ENCODE data around the gene BDKRB1. TPM values are rescaled to one million over a fixed set of nuclear protein-coding genes. Genes with fewer than 3 reads are reported as not detected.

BDKRB1 gene
- total RNA-seq, 1 donor from 2014 or later, result not detected

- Histone ChIP-seq H3K4me3 (no peak overlapping the region), H3K9me3 (ENCODE audit: low read depth) (no peaks in the 10 kb centered on the region), H3K27ac (no peak overlapping the region), H3K27me3 (no peaks in the 10 kb centered on the region), H4K20me1 (ENCODE audit: low read depth) (peaks cover 7% of the 10 kb centered on the region), H3K9ac (no peak overlapping the region), H3K4me2 (no peak overlapping the region), H3K36me3 (no peaks in the 10 kb centered on the region), H3K4me1 (peaks cover 16% of the 10 kb centered on the region), H3K79me2 (ENCODE audit: low read depth) (no peaks in the 10 kb centered on the region), H3F3A (ENCODE audit: low read depth) (peaks cover 8% of the 10 kb centered on the region), H2AFZ (replicated peaks) (no peak overlapping the region)
- no peak for DNase-seq (ENCODE audit: low spot score)
- Mint-ChIP-seq H3K27ac (no peak overlapping the region), H3K9me3 (peaks cover 8% of the 10 kb centered on the region), H3K4me1 (peaks cover 45% of the 10 kb centered on the region), H3K36me3 (peaks cover 7% of the 10 kb centered on the region), H3K4me3 (no peak overlapping the region), H3K27me3 (ENCODE audit: insufficient read depth, low read depth) (no peaks in the 10 kb centered on the region)
- TF ChIP-seq EZH2phosphoT487 (IDR thresholded peaks at IDR 0.05) (no peak), EZH2 (IDR thresholded peaks at IDR 0.05) (no peak), CTCF (IDR thresholded peaks at IDR 0.05) (no peak)
These were observed 24.1 kb downstream of the BDKRB1 start for GRCh38 chr14:96280104-96280503.

GRCh38 chr14:96281486-96281885 lies 25.5 kb downstream of the BDKRB1 start:
- H3K4me3 Mint-ChIP-seq, result no peak overlapping the region
- Histone ChIP-seq H2AFZ (replicated peaks) (no peak overlapping the region), H3K27ac (no peak overlapping the region), H3K36me3 (no peaks in the 10 kb centered on the region), H3K4me1 (peaks cover 16% of the 10 kb centered on the region), H3K9me3 (ENCODE audit: low read depth) (no peaks in the 10 kb centered on the region), H3K79me2 (ENCODE audit: low read depth) (no peaks in the 10 kb centered on the region), H3F3A (ENCODE audit: low read depth) (peaks cover 8% of the 10 kb centered on the region), H3K4me3 (no peak overlapping the region), H4K20me1 (ENCODE audit: low read depth) (peaks cover 7% of the 10 kb centered on the region), H3K9ac (no peak overlapping the region), H3K27me3 (no peaks in the 10 kb centered on the region), H3K4me2 (no peak overlapping the region)
- H3K9me3 Mint-ChIP-seq, result peaks cover 8% of the 10 kb centered on the region
- H3K4me1 Mint-ChIP-seq, result peaks cover 40% of the 10 kb centered on the region
- H3K27me3 Mint-ChIP-seq (ENCODE audit: insufficient read depth, low read depth), result no peaks in the 10 kb centered on the region
- H3K36me3 Mint-ChIP-seq, result peaks cover 9% of the 10 kb centered on the region
- TF ChIP-seq CTCF (IDR thresholded peaks at IDR 0.05) (no peak), EZH2 (IDR thresholded peaks at IDR 0.05) (no peak), EZH2phosphoT487 (IDR thresholded peaks at IDR 0.05) (no peak)
- no peak for DNase-seq (ENCODE audit: low spot score)
- H3K27ac Mint-ChIP-seq, result no peak overlapping the region

GRCh38 chr14:96284008-96284407 lies 28.0 kb downstream of the BDKRB1 start:
- Mint-ChIP-seq H3K4me3 (no peak overlapping the region), H3K9me3 (no peaks in the 10 kb centered on the region), H3K4me1 (peaks cover 37% of the 10 kb centered on the region), H3K27ac (no peak overlapping the region), H3K27me3 (ENCODE audit: insufficient read depth, low read depth) (no peaks in the 10 kb centered on the region), H3K36me3 (peaks cover 13% of the 10 kb centered on the region)
- Histone ChIP-seq H3K36me3 (no peaks in the 10 kb centered on the region), H3K79me2 (ENCODE audit: low read depth) (no peaks in the 10 kb centered on the region), H3K9me3 (ENCODE audit: low read depth) (no peaks in the 10 kb centered on the region), H3K4me1 (peaks cover 16% of the 10 kb centered on the region), H4K20me1 (ENCODE audit: low read depth) (peaks cover 7% of the 10 kb centered on the region), H3K9ac (no peak overlapping the region), H3K4me3 (no peak overlapping the region), H2AFZ (replicated peaks) (no peak overlapping the region), H3K27me3 (no peaks in the 10 kb centered on the region), H3K27ac (no peak overlapping the region), H3F3A (ENCODE audit: low read depth) (peaks cover 8% of the 10 kb centered on the region), H3K4me2 (no peak overlapping the region)
- TF ChIP-seq CTCF (IDR thresholded peaks at IDR 0.05) (no peak), EZH2phosphoT487 (IDR thresholded peaks at IDR 0.05) (no peak), EZH2 (IDR thresholded peaks at IDR 0.05) (no peak)
- no peak for DNase-seq (ENCODE audit: low spot score)
